ENCODE measurements around the gene SLC44A3. TPM values are rescaled to one million over a fixed set of nuclear protein-coding genes. Genes with fewer than 3 reads are reported as not detected.
"Not testable (repeated sequence)": the region's sequence is repeated elsewhere in the genome, so short reads cannot be mapped to it uniquely, and the experiment has no call there.

The SLC44A3 gene
- polyA plus RNA-seq, 1 donor from 2014 or later, result not detected

DNA sequence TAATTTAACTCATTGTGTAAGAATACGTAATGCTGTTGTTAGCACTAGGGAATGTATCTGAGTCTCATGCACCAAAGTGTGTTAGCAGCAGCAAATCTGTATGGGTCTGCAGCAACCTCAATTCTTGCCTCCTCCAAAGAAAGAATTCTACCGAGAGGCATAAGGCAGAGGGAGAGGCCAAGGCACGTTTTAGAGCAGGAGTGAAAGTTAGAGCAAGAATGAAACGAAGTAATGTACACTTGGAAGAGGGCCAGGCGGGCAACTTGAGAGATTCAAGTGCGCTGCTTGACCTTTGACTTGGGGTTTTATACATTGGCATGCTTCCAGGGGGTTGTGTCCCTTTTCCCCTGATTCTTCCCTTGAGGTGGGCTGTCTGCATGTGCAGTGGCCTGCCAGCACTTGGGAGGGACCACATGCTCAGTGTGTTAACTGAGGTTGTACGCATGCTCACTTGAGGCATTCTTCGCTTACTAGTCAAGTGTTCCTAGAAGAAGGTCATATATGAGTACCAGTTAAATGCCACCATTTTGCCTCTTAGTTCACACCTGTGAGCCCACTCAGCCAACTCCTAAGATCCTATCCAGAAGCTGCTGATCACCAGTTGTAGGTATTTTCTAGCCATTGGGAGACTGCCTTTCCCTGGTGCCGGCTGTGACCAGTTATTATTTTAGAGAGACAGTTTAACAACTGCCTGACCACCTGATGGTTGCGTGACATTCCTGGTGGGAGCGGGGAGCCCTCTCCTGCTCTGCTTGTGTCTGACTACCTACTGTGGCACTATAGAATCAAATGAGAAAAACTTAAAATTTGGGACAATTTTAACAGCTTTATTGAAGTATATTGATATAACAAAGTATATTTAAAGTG is 109.4 kb downstream of the SLC44A3 start:
- H3K4me3 Mint-ChIP-seq, result peak overlapping the region in 1 of 4 donors; percentile 35
- H3K9me3 Mint-ChIP-seq, result no peaks in the 10 kb centered on the region
- peak overlapping the region in 1 of 3 donors; percentile 58 for H3K27ac Mint-ChIP-seq
- H3K27me3 Mint-ChIP-seq, result peaks cover 22% of the 10 kb centered on the region
- peaks cover 13 to 19% (median 15%) of the 10 kb centered on the region in 3 donors for H3K4me1 Mint-ChIP-seq
- peaks cover 2% of the 10 kb centered on the region for H3K36me3 Mint-ChIP-seq

DNA sequence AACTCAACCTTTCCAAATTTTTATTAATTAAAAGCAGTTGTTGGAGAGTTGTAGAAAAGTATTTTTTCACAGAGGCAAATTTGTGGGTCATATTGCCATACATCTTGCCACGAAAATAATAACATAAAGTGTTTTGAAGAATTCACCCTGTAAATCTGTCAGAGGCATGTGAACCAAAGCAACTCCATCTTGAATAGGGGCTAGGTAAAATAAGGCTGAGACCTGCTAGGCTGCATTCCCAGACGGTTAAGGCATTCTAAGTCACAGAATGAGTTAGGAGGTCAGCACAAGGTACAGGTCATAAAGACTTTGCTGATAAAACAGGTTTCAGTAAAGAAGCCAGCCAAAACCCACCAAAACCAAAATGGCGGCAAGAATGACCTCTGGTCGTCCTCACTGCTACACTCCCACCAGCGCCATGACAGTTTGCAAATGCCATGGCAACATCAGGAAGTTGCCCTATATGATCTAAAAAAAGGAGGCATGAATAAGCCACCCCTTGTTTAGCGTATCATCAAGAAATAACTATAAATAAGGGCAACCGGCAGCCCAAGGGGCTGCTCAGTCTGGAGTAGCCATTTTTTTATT is 111.2 kb downstream of the SLC44A3 start:
- no peak overlapping the region for H3K4me3 Mint-ChIP-seq
- peaks cover 9% of the 10 kb centered on the region for H3K27me3 Mint-ChIP-seq
- peaks cover 3 to 5% (median 5%) of the 10 kb centered on the region in 3 donors for H3K4me1 Mint-ChIP-seq
- no peak overlapping the region for H3K27ac Mint-ChIP-seq
- peaks cover 2% of the 10 kb centered on the region for H3K36me3 Mint-ChIP-seq
- no peaks in the 10 kb centered on the region for H3K9me3 Mint-ChIP-seq

DNA sequence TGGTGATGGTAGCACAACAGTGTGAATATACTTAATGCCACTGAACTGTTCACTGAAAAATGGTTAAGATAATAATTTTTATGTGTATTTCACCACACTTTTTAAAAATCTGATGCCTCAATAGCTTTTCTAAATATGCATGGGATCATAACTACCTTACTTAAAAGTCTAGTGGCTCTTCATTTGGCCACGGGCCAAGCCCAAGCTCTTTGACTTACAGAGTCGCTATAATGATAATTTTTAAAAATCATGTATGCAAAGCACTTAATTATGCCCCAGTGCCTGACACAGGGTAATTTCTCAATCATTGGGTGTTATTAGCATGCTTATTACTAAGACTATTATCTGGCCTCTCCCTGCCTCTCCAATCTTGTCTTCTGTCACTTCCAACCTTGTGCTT is 114.4 kb downstream of the SLC44A3 start:
- no peaks in the 10 kb centered on the region for H3K9me3 Mint-ChIP-seq
- H3K27me3 Mint-ChIP-seq, result peaks cover 2% of the 10 kb centered on the region
- no peaks in the 10 kb centered on the region for H3K36me3 Mint-ChIP-seq
- H3K27ac Mint-ChIP-seq, result no peak overlapping the region
- H3K4me3 Mint-ChIP-seq, result no peak overlapping the region
- H3K4me1 Mint-ChIP-seq, result peaks cover 0 to 3% (median 0%) of the 10 kb centered on the region in 3 donors

DNA sequence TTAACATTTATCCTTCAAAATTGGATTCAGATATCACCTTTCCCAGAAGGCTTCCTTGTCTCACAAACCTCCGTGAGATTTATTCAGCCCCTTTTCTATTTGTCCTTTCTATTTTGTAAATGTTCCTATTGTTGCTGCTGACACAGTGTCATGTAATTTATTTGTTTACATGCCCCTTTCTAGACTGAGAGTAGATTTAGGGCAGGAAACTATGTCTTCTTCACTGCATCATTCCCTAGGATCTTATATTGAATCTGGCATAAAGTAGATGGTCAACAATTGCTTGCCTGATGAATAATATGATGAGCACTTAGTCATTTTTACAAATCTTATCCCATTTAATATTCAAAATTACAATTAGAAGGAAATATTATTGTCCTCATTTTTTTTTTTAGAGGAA is 114.9 kb downstream of the SLC44A3 start:
- peaks cover 2% of the 10 kb centered on the region for H3K27me3 Mint-ChIP-seq
- H3K27ac Mint-ChIP-seq, result no peak overlapping the region
- no peaks in the 10 kb centered on the region for H3K9me3 Mint-ChIP-seq

GRCh38 chr1:94935476-94935875 is 115.3 kb downstream of the SLC44A3 start:
- Mint-ChIP-seq H3K4me3 (no peak overlapping the region), H3K27ac (no peak overlapping the region), H3K27me3 (peaks cover 2% of the 10 kb centered on the region), H3K9me3 (no peaks in the 10 kb centered on the region), H3K36me3 (no peaks in the 10 kb centered on the region), H3K4me1 (peaks cover 0 to 3% (median 0%) of the 10 kb centered on the region in 3 donors)

More for the DNA sequence above, 114.9 kb downstream of the SLC44A3 start:
- Mint-ChIP-seq H3K4me3 (no peak overlapping the region), H3K36me3 (no peaks in the 10 kb centered on the region), H3K4me1 (peaks cover 0 to 3% (median 0%) of the 10 kb centered on the region in 3 donors)

DNA sequence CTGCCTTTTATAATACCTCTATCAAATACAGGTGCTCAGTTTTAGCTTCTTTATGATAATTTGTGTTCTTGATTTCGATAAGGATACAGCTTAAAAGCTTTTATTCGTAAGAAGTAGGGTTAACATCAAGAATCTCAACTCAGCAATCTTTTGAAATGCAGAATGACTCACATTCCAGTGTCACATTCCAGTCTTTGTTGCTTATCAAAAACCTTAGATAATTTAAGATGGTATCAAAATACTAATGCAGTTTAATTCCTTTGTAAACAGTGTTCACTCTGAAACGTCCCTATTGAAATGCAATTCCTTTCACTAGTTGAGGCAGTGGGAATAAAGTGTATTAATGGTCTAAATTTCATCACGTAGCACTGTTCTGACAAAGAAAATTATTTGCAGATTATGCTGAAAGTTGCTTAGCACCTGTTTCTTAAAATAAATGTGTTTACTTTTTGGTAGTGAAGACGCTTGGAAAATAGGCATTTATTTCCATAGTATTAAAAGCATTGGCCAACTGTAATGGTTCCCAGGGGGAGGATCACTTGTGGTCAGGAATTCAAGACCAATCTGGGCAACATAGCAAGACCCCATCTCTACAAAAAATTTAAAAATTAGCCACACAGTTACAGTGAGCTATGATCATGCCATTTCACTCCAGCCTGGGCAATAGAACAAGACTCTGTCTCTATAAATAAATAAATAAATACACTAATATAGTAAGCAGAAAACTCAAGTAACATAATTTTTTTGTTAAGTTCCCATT is 116.9 kb downstream of the SLC44A3 start:
- Mint-ChIP-seq H3K27ac (no peak overlapping the region), H3K9me3 (no peaks in the 10 kb centered on the region), H3K36me3 (no peaks in the 10 kb centered on the region), H3K27me3 (peaks cover 2% of the 10 kb centered on the region), H3K4me3 (no peak overlapping the region), H3K4me1 (peaks cover 0 to 3% (median 0%) of the 10 kb centered on the region in 3 donors)

- H3K27me3 Mint-ChIP-seq, result peaks cover 2% of the 10 kb centered on the region
- peaks cover 0 to 3% (median 0%) of the 10 kb centered on the region in 3 donors for H3K4me1 Mint-ChIP-seq
- no peaks in the 10 kb centered on the region for H3K36me3 Mint-ChIP-seq
- no peak overlapping the region for H3K4me3 Mint-ChIP-seq
- no peaks in the 10 kb centered on the region for H3K9me3 Mint-ChIP-seq
- H3K27ac Mint-ChIP-seq, result no peak overlapping the region
Measured at GRCh38 chr1:94937820-94938219, 117.7 kb downstream of the SLC44A3 start.

DNA sequence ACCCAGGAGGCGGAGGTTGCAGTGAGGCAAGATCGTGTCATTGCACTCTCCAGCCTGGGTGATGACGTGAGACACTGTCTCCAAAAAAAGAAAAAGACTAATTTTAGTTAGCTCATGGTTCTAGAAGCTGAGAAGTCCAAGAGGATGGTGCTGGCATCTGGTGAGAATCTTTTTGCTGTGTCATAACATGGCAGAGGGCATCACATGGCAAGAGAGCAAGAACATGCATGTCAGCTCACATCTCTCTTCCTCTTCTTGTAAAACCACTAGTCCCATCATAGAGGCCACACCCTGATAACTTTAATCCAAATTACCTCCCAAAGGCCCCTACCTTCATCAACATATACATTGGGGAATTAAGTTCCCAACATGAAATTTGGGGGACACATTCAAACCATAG is 120.6 kb downstream of the SLC44A3 start:
- no peaks in the 10 kb centered on the region for H3K9me3 Mint-ChIP-seq
- H3K27me3 Mint-ChIP-seq, result peaks cover 5% of the 10 kb centered on the region
- peaks cover 0 to 3% (median 0%) of the 10 kb centered on the region in 3 donors for H3K4me1 Mint-ChIP-seq
- H3K4me3 Mint-ChIP-seq, result no peak overlapping the region
- H3K36me3 Mint-ChIP-seq, result peaks cover 4% of the 10 kb centered on the region
- no peak overlapping the region for H3K27ac Mint-ChIP-seq

DNA sequence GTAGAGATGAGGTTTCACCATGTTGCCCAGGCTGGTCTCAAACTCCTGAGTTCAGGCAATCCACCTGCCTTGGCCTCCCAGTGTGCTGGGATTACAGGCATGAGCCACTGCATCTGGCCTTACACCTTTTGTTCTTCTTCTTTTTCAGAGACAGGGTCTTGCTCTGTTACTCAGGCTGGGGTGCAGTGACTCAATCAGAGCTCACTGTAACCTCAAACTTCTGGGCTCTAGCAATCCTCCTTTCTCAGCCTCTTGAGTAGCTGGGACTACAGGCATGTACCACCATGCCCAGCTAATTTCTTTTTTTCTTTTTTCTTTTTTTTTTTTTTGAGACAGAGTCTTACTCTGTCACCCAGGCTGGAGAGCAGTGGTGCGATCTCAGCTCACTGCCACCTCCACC is 121.3 kb downstream of the SLC44A3 start:
- not testable (repeated sequence) for H3K27me3 Mint-ChIP-seq, H3K9me3 Mint-ChIP-seq, H3K4me3 Mint-ChIP-seq, H3K27ac Mint-ChIP-seq, H3K4me1 Mint-ChIP-seq, H3K36me3 Mint-ChIP-seq

GRCh38 chr1:94942171-94943128 is 122.3 kb downstream of the SLC44A3 start:
- H3K27ac Mint-ChIP-seq, result no peak overlapping the region
- peaks cover 0 to 2% (median 0%) of the 10 kb centered on the region in 3 donors for H3K4me1 Mint-ChIP-seq
- no peak overlapping the region for H3K4me3 Mint-ChIP-seq
- H3K27me3 Mint-ChIP-seq, result peaks cover 5% of the 10 kb centered on the region
- no peaks in the 10 kb centered on the region for H3K9me3 Mint-ChIP-seq
- H3K36me3 Mint-ChIP-seq, result peaks cover 4% of the 10 kb centered on the region

Other genes with a start within 250 kb of the SLC44A3 start
- gene CNN3, start 106.8 kb downstream of the SLC44A3 start, polyA plus RNA-seq, result 4.2 TPM